Neural crest cell (in vitro differentiated cells): ENCODE data around the gene SLC9C2. TPM values are rescaled to one million over a fixed set of nuclear protein-coding genes. Genes with fewer than 3 reads are reported as not detected.
A peak's percentile ranks its signal among the peaks of the same experiment; 100 is the strongest.
"Not testable (repeated sequence)": the region's sequence is repeated elsewhere in the genome, so short reads cannot be mapped to it uniquely, and the experiment has no call there.

ENCODE experiments used
- DNase-seq: peaks from one replicate; pipeline ENCODE4 v3.0.0; 2021; ENCODE audit warnings: low read depth, mixed read lengths, low spot score
- H3K27ac Mint-ChIP-seq: one replicate; pipeline ENCODE4 v1.8.0; 2021; ENCODE audit warnings: mild to moderate bottlenecking, mixed read lengths; ENCODE audit not compliant: unreplicated experiment
- H3K27me3 Mint-ChIP-seq: 2 replicates; pipeline ENCODE4 v1.8.0; 2021; ENCODE audit warnings: low read depth, mild to moderate bottlenecking, mixed read lengths
- H3K36me3 Mint-ChIP-seq: 2 replicates; pipeline ENCODE4 v1.8.0; 2021; ENCODE audit warnings: low read depth, mild to moderate bottlenecking, mixed read lengths
- H3K4me1 Mint-ChIP-seq: 2 replicates; pipeline ENCODE4 v1.8.0; 2021; ENCODE audit warnings: mixed read lengths
- H3K4me3 Mint-ChIP-seq: one replicate; pipeline ENCODE4 v1.8.0; 2021; ENCODE audit warnings: mild to moderate bottlenecking, mixed read lengths
- H3K9me3 Mint-ChIP-seq: 2 replicates; pipeline ENCODE4 v1.8.0; 2021; ENCODE audit warnings: mixed read lengths
- total RNA-seq: library from RNA; stranded (reverse); gene quantifications from 2 replicates; pipeline ENCODE4 v1.2.1, GENCODE V29; 2021
- TF ChIP-seq, protein P1 (sequence below): fragments of 200-600 bp; sonication (generic); conservative IDR thresholded peaks from 2 replicates; pipeline ENCODE4 v1.5.0; 2021; ENCODE audit warnings: antibody characterized with exemption, mild to moderate bottlenecking

Gene SLC9C2
- total RNA-seq, 1 donor from 2014 or later = 0.12 TPM

- TF ChIP-seq, protein P1, sequence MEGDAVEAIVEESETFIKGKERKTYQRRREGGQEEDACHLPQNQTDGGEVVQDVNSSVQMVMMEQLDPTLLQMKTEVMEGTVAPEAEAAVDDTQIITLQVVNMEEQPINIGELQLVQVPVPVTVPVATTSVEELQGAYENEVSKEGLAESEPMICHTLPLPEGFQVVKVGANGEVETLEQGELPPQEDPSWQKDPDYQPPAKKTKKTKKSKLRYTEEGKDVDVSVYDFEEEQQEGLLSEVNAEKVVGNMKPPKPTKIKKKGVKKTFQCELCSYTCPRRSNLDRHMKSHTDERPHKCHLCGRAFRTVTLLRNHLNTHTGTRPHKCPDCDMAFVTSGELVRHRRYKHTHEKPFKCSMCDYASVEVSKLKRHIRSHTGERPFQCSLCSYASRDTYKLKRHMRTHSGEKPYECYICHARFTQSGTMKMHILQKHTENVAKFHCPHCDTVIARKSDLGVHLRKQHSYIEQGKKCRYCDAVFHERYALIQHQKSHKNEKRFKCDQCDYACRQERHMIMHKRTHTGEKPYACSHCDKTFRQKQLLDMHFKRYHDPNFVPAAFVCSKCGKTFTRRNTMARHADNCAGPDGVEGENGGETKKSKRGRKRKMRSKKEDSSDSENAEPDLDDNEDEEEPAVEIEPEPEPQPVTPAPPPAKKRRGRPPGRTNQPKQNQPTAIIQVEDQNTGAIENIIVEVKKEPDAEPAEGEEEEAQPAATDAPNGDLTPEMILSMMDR = no peak
- Mint-ChIP-seq H3K9me3 (peaks cover 10% of the 10 kb centered on the region), H3K36me3 (peaks cover 11% of the 10 kb centered on the region), H3K27me3 (no peaks in the 10 kb centered on the region), H3K4me1 (no peaks in the 10 kb centered on the region), H3K27ac (no peak overlapping the region), H3K4me3 (no peak overlapping the region)
- no peak for DNase-seq
These were observed 106.0 kb downstream of the SLC9C2 start for GRCh38 chr1:173496757-173497320.

DNA sequence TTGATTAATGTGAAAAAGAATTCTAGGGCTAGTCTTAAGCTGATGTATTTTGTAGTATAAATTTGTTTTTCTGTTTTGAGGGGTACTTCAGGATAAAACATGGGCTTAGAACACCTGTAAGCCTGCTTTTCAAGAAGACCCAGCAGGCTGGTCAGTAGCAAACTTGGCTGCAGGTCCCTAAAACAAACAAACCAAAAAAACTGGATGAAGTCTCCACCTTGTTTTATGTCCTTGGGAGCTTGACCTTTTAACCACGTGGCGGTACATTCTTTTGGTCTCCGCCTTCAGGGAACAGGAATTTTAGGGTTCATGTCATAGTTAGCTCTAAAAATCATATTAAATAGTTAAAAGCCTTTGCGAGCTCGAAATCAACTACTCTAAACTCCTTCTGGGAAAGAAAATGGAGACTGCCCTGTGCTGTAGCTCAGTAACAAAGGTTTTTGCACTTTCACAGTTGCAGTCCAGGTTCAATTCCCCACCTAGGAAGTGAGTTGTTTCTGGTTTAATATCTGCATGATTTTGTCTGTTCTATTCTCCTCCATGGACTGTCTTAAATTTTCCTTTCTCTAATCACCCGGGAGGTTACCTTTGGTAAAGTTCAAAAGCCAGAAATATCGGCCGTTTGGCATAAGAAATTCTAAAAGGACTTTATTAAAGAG is 107.1 kb downstream of the SLC9C2 start:
- TF ChIP-seq, protein P1 = no peak
- Mint-ChIP-seq H3K27me3 (no peaks in the 10 kb centered on the region), H3K36me3 (peaks cover 11% of the 10 kb centered on the region), H3K4me3 (no peak overlapping the region), H3K27ac (no peak overlapping the region), H3K9me3 (peaks cover 8% of the 10 kb centered on the region), H3K4me1 (no peaks in the 10 kb centered on the region)
- DNase-seq = no peak

GRCh38 chr1:173493125-173493524 is 109.7 kb downstream of the SLC9C2 start:
- not testable (repeated sequence) for DNase-seq, H3K27ac Mint-ChIP-seq, H3K4me1 Mint-ChIP-seq, H3K9me3 Mint-ChIP-seq, H3K27me3 Mint-ChIP-seq, H3K4me3 Mint-ChIP-seq
- H3K36me3 Mint-ChIP-seq = peaks cover 26% of the 10 kb centered on the region

DNA sequence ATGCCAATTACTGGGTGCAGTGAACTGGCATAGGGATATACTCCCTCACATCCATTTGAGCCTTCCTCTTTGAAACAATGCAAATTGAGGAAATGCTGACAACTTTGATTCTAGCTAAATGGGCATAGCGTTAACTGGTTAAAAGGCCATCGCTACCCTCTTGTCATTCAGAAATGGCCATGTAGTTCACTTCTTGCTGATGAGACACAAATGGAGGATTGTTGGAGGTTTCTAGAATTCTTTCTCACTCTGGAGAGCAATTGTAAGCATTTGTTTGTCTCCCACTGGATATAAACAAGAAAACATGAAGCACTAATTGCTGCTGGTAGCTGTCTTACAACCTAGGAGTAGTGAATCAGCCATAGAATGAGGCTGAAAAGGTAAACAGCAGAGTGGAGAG is 111.4 kb downstream of the SLC9C2 start:
- TF ChIP-seq, protein P1 = no peak
- Mint-ChIP-seq H3K27ac (no peak overlapping the region), H3K9me3 (no peaks in the 10 kb centered on the region), H3K36me3 (peaks cover 30% of the 10 kb centered on the region), H3K27me3 (no peaks in the 10 kb centered on the region), H3K4me3 (no peak overlapping the region), H3K4me1 (no peaks in the 10 kb centered on the region)
- no peak for DNase-seq

GRCh38 chr1:173489929-173490328 is 112.9 kb downstream of the SLC9C2 start:
- Mint-ChIP-seq H3K27ac (peak overlapping the region; percentile 29), H3K4me3 (no peak overlapping the region), H3K4me1 (no peaks in the 10 kb centered on the region)

GRCh38 chr1:173489149-173489600 is 113.7 kb downstream of the SLC9C2 start:
- H3K4me3 Mint-ChIP-seq = no peak overlapping the region
- DNase-seq = no peak
- peaks cover 41% of the 10 kb centered on the region for H3K36me3 Mint-ChIP-seq
- H3K9me3 Mint-ChIP-seq = no peaks in the 10 kb centered on the region
- H3K27ac Mint-ChIP-seq = no peak overlapping the region
- TF ChIP-seq, protein P1 = no peak
- no peaks in the 10 kb centered on the region for H3K4me1 Mint-ChIP-seq
- no peaks in the 10 kb centered on the region for H3K27me3 Mint-ChIP-seq

More at GRCh38 chr1:173489929-173490328, 112.9 kb downstream of the SLC9C2 start:
- H3K36me3 Mint-ChIP-seq = peaks cover 37% of the 10 kb centered on the region
- no peak for DNase-seq
- TF ChIP-seq, protein P1 = no peak
- H3K9me3 Mint-ChIP-seq = no peaks in the 10 kb centered on the region
- H3K27me3 Mint-ChIP-seq = no peaks in the 10 kb centered on the region
